GM04503 (cell line): ENCODE results near the gene SPSB4.
"Not testable (repeated sequence)": the region's sequence is repeated elsewhere in the genome, so short reads cannot be mapped to it uniquely, and the experiment has no call there.

Source experiments
- DNase-seq: peaks from one replicate; pipeline ENCODE4 v3.0.0-alpha.2; 2012; ENCODE audit warnings: low read depth

The SPSB4 gene

GRCh38 chr3:141116721-141117120 is 65.6 kb downstream of the SPSB4 start:
- DNase-seq: no peak

- DNase-seq: not testable (repeated sequence)
Measured at GRCh38 chr3:141117982-141118381, 66.8 kb downstream of the SPSB4 start.

- DNase-seq: no peak
Measured at GRCh38 chr3:141122455-141123030, 71.4 kb downstream of the SPSB4 start.

GRCh38 chr3:141123677-141124410 is 72.7 kb downstream of the SPSB4 start:
- no peak for DNase-seq

- DNase-seq: no peak
Measured at GRCh38 chr3:141124715-141125114, 73.6 kb downstream of the SPSB4 start.

- DNase-seq: no peak
Measured at GRCh38 chr3:141125351-141125750, 74.2 kb downstream of the SPSB4 start.

- DNase-seq: no peak
Measured at GRCh38 chr3:141126661-141127343, 75.7 kb downstream of the SPSB4 start.

- DNase-seq: no peak
Measured at GRCh38 chr3:141127344-141128125, 76.4 kb downstream of the SPSB4 start.

- no peak for DNase-seq
Measured at GRCh38 chr3:141128126-141128777, 77.1 kb downstream of the SPSB4 start.

GRCh38 chr3:141129049-141129448 is 77.9 kb downstream of the SPSB4 start:
- DNase-seq: no peak

GRCh38 chr3:141129541-141130011 is 78.4 kb downstream of the SPSB4 start:
- DNase-seq: no peak

GRCh38 chr3:141143517-141143916 is 92.4 kb downstream of the SPSB4 start:
- DNase-seq: no peak

GRCh38 chr3:141146979-141147470 is 95.9 kb downstream of the SPSB4 start:
- DNase-seq: no peak

GRCh38 chr3:141147657-141148056 is 96.5 kb downstream of the SPSB4 start:
- DNase-seq: no peak

GRCh38 chr3:141148169-141148568 is 97.0 kb downstream of the SPSB4 start:
- DNase-seq: no peak

GRCh38 chr3:141148770-141149169 is 97.6 kb downstream of the SPSB4 start:
- DNase-seq: no peak

GRCh38 chr3:141150081-141150830 is 99.1 kb downstream of the SPSB4 start:
- DNase-seq: no peak

- DNase-seq: no peak
Measured at GRCh38 chr3:141150931-141151330, 99.8 kb downstream of the SPSB4 start.

- no peak for DNase-seq
Measured at GRCh38 chr3:141151439-141151838, 100.3 kb downstream of the SPSB4 start.

- no peak for DNase-seq
Measured at GRCh38 chr3:141152130-141152529, 101.0 kb downstream of the SPSB4 start.
